Fibroblast of pulmonary artery (primary cell): ENCODE data around the gene TNPO1.
A peak's percentile ranks its signal among the peaks of the same experiment; 100 is the strongest.

Experiments
- DNase-seq: peaks from one replicate; pipeline ENCODE4 v3.0.0-alpha.2; 2010; ENCODE audit warnings: low read depth
- H3K4me3 ChIP-seq: replicated peaks from 2 replicates; pipeline ENCODE4 v1.5.1; 2011; ENCODE audit warnings: low read depth, mild to moderate bottlenecking, control low read depth, low read length, moderate library complexity
- CTCF ChIP-seq: IDR thresholded peaks from 2 replicates; pipeline ENCODE4 v1.5.1; 2011; ENCODE audit warnings: mild to moderate bottlenecking, control low read depth, low read length, inconsistent platforms; ENCODE audit errors: missing control alignments

The TNPO1 gene

GRCh38 chr5:72947498-72947897, 131.0 kb downstream of the TNPO1 start:
- H3K4me3 ChIP-seq, result no peak overlapping the region
- DNase-seq, result no peak
- no peak for TF ChIP-seq CTCF

GRCh38 chr5:72949481-72949880, 133.0 kb downstream of the TNPO1 start:
- TF ChIP-seq CTCF, result no peak
- no peak overlapping the region for H3K4me3 ChIP-seq
- DNase-seq, result no peak

DNA sequence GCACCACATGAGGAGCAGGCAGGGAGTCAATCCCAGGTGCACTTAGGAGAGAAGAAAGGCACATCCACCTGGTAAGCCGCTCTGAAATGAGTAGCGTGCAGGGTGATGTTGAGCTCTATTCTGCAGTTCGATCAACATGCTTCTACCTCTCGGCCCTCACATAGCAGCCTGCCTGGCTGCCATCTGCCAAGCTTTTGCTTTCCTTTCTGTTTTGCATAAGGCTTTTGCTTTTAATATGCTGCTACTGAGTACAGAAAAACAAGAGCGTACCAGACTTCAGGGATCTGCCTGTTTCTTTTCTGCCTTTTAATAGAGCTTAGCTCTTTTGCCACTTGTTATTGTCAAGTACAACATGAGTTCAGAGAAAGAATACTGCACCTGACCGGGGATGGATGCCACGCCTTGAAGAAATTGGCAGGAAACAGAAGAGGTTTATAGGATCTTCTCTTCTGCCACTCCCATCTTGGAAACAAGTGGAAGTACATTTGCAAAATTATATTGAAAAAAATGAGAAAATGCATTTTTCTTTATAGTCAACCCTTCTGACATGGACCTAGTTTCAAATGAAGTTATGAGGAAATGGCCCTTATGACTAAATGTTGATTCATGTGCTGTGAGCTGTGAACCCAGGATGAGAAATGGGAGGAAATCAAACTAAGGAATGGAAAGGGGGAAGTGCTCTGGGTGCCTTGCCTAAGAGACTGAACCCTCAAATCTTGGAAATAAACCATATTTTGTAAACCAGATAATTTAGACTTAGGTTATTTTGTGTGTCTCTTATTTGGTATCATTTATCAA, 135.4 kb downstream of the TNPO1 start:
- no peak overlapping the region for H3K4me3 ChIP-seq
- no peak for TF ChIP-seq CTCF
- peak; percentile 75 for DNase-seq

DNA sequence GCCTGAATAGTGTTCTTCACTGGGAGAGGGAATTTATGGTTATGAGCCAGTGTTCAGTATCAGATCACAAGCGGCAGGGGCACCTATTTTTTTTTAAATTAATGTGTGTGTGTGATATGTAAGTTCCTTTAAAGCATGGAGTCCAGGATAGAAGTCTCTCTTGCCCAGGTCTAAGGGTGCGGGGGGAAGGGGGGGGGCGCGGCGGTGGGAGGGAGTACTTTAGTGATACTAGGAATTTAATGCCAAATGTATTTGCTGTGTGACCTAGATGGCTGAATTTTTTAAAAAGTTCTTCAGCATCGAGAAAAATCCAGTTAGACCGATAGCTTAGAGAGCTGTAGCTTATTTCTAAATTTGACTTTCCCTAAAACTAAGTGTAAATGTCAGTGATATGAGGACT, 137.9 kb downstream of the TNPO1 start:
- no peak for TF ChIP-seq CTCF
- no peak overlapping the region for H3K4me3 ChIP-seq
- DNase-seq, result no peak

DNA sequence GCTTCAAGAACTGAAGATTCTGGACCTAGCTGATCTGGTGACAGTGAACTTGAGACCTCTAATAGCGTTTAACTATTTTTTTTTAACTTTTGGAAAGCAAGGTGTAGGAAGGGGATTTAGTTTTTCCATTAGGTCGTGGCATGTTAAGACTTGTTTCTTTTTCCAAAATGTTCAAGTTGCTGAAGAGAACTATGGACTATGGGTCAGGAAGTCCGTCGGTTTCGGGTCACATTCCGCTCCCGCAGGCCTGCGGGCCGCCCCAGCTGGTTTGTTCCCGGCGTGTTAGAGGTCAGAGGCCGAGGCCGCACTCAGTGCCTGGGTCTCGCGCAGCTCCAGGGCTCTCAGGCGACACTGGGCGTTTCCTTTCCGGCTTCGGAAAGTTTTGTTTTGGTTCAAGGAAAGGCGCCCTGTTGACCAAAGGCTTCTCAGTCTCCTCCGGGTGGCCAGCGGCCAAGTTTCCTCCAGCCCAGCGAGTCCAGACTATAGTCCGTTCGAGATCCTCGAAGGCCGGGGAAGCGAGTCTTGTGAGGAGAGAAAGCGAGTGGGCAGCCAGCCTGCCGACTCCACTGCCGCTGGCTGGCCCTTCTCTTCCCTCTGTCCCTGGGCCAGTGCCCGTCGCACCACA, 138.8 kb downstream of the TNPO1 start:
- peak overlapping the region; percentile 74 for H3K4me3 ChIP-seq

DNA sequence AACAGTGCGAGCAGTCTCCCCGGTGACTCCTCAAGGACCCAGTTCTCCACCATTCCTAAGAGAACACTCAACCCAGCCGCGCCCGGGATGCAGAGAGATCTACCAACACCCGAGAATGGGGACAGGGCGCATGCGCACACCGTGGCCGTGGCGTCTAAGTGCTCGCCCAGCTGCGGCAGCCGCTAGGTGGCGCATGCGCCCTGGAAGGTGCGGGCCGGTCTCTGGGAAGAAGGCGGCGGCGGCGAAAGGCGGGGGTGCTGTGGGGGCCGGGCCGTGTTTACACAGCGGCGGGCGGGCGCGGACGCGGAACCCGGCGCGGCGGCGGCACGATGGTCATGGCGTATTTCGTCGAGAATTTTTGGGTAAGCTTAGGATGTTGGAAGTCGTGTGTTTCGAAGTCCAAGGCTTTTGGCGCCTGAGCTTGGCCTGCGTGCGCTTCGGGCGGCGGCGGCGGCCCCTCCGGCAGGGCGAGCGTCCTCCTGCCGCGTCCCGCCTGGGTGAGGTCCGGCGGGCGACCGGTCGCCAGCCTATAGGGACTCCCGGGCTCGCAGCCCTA, 139.4 kb downstream of the TNPO1 start, which contains the start of gene FCHO2:
Gene FCHO2, plus strand, starts transcription at position 274 of the 556 bp plus-strand sequence. Its CDS starts 56 bp downstream, at position 330.
- peak within 1 kb of the TSS; percentile 74 for H3K4me3 ChIP-seq
- DNase-seq, result peak; percentile 97
- peak; percentile 52 for TF ChIP-seq CTCF

More for the DNA sequence above, 138.8 kb downstream of the TNPO1 start:
- peak; percentile 80 for DNase-seq
- no peak for TF ChIP-seq CTCF
